MV-4-11 (cell line): ENCODE measurements around the gene SLC35E1.
"Not testable (repeated sequence)": the region's sequence is repeated elsewhere in the genome, so short reads cannot be mapped to it uniquely, and the experiment has no call there.

Source experiments
- DNase-seq: peaks from one replicate; lab custom pipeline; 2025; lab: John Stamatoyannopoulos, UW

The SLC35E1 gene

DNA sequence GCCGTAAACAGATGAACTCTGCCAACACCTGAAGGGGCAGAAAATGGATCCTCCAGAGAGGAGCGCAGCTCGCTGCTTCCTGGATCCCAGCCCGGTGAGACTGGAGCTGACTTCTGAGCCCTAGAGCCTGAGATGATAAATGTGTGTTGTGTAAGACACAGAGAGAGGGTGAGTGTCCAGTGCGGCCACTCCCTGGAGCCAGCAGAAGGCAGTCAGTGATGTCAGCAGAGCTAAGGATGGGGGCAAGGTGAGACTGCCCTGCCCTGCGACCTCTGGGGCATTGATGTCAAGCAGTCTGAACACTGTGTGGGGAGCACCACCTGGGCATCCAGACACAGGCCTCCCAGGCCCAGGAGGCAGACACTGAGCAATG lies 9.7 kb upstream of the SLC35E1 start:
- DNase-seq = no peak

- no peak for DNase-seq
Measured at GRCh38 chr19:16581145-16581970, 9.1 kb upstream of the SLC35E1 start.

DNA sequence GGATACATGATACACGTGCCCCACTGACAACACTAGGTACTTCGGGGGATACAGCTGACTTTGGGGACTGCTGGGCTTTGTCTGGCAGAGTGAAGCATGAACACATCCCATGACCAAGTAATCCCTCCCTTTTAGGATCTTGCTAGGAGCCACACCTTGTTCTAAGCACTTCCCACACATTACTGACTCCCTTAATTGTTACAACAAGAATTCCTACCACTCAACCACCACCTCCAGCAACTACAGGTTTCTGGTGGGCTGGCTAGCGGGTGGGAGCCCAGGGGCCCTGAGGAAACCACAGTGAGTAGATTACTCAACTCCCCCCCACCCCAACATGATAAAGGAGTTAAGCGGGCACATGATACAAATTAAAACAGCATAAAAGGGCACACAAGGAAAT lies 7.2 kb upstream of the SLC35E1 start:
- no peak for DNase-seq

- no peak for DNase-seq
Measured at GRCh38 chr19:16577531-16577985, 5.3 kb upstream of the SLC35E1 start.

- no peak for DNase-seq
Measured at GRCh38 chr19:16576690-16577530, 4.7 kb upstream of the SLC35E1 start.

DNA sequence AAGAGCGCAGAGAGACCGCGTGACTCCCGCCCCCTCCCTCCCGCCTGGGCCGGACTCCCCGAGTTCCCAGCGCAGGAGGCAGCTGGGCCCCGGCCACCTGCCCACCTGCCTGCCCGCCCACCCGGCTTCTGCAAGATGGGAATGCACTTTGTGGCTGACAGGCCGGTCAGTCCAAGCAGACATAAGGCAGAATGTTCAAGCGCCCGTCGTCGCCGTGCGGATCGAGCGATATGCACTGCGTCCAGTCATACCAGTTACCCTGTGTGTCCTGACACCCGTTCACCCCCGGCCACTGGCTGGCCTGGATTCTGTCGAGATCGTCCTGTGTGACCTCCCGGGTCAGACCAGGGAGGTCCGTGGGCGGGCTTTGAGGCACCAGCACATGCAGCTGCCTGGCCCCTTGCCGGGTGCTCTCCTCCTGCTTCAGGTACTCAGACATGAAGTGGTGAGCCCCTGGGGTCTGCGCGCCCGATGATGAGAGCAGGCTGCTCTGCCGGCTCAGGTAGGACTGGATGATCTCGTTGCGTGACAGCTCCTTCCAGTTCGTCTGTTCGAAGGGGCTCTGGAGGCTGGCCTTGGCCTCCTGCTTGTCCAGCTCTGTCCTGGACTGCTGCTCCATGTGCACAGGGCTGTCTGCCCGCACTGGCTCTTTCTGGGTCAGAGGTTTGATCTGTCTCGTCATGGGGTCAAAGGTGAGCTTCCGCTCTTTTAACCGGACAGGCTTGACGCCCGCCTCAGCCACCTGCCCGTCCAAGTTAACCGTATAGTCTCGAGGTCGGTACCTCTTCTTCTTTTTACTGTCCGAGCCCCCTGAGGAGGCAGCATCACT lies 3.9 kb upstream of the SLC35E1 start:
- no peak for DNase-seq

DNA sequence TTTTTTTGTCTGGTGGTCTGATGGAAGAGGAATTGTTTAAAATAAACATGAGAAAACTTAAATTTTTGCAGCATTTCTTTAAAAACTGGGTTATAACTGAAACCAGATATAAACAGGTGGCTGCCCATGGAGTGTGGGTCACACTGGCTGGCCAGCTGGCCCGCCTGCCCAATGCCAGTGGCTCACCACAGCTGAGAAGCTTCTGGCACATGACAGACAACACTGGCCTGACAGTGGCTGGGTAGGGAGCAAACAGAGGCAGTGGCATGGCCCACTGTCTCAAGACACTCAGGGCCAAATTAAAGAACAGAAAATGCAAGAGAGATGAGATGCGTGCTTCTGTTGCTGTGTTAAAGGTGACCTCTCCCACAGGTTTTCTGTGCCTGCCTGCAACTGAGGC lies 3.1 kb upstream of the SLC35E1 start:
- no peak for DNase-seq

DNA sequence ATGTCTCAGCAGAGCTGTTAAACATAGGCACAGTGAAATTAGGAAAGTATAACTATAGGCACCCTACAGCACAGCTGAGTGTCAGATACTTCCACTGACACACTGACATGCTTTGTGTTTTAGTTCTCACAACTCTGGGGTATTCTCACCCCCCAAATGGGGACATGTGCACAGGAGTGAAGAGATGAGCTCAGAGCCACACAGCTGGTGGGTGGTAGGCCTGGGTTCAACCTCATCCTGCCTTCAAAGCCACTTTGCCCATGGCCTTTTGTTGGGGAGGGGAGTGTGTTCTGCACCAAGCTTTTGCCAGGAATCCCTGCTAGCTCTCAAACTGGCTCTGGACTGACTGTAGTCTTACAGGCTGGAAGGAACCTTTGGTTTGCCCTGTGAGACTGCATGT lies 1.7 kb upstream of the SLC35E1 start:
- no peak for DNase-seq

GRCh38 chr19:16573296-16573695 lies 1.1 kb upstream of the SLC35E1 start:
- DNase-seq = no peak

GRCh38 chr19:16571822-16572331 lies 338 bp downstream of the SLC35E1 start:
- no peak for DNase-seq

GRCh38 chr19:16571283-16571682 lies 932 bp downstream of the SLC35E1 start:
- DNase-seq = peak; percentile 73

DNA sequence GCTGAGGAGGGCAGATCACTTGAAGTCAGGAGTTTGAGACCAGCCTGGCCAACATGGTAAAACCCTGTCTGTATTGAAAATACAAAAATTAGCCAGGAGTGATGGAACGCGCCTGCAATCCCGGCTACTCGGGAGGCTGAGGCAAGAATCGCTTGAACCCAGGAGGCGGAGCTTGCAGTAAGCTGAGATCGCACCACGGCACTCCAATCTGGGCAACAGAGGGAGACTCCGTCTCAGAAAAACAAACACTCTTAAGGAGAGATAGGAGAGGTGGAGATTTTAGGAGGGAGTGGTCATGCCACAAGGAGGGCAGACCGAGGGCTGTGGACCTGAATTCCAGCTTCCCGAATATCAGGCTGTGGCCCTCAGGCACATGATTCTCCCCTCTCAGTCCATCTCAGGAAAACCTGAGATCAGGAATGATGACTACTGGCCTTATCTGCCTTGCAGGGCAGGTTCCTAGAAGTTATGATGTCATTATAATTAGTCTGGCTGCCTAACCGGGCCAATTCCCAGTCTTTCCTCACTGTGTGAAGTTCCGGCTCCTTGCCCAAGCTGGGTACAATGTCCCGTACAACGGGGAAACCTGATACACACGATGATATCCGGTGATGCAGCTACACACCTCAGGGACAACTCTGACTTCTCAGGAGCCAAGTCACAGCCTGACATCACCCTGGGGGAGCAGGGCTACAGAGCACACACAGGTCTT lies 2.5 kb downstream of the SLC35E1 start:
- no peak for DNase-seq

DNA sequence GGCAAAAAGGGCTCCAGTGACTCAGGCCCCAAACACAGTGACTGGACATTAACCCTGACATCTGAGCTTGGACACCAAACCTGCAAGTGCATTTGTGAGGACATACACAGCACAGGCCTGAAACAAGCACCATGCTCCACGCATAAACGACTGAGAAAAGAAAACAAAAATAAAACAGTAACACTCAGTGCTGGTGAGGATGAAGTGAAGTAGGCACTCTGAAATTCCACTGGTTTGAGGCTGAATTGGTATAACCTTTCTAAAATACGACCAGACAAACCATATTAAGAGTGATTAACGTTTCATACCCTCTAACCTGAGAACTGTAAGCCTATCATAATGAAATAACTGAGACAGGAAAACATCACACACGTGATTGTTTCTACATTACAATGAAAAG lies 5.5 kb downstream of the SLC35E1 start:
- no peak for DNase-seq

GRCh38 chr19:16566161-16566560 lies 6.1 kb downstream of the SLC35E1 start:
- no peak for DNase-seq

- DNase-seq = no peak
Measured at GRCh38 chr19:16564842-16565241, 7.4 kb downstream of the SLC35E1 start.

- no peak for DNase-seq
Measured at GRCh38 chr19:16562608-16563025, 9.6 kb downstream of the SLC35E1 start.

DNA sequence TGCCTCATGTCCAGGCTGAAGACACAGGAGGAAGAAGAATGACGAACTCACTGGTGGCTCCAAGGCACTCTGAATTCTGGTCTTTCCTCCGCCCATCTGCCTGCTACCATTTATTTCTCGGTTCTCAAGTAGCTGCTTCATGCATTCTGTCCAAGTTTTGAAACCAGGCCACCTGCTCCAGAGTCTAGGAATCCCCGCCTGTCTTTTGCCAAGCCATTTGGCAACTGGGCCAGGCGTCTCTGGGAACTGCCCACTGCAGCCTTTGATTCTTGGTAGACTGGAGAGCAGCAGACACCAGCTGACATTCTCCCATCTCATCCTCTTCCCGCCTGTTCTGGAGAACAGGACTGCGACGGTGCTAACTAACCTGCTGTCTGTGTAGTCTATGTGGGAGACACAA lies 10.8 kb downstream of the SLC35E1 start:
- no peak for DNase-seq

DNA sequence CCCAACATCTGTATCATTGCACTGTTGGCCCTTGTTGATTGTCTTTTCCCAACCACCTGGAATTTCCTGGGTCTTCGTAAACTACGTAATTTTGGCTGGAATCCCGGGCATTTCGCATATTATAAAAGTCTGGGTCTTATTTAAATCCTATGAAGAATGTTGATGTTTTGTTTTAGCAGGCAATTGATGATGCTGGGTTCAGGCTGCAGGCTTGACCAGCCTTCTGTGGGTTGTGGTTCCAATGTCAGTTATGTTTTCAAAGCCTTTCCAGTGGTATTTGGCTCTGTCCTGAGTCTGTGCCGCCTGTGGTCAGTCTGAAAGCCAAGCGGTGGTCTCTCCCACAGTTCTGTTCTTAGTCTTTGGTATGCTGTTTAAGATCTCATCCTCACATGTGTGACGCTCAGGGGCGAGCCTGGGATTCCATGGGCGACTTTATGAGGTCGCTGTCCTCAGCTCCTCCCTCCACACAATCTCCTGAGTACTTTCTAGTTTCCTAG lies 12.4 kb downstream of the SLC35E1 start:
- no peak for DNase-seq

GRCh38 chr19:16554776-16555175 lies 17.4 kb downstream of the SLC35E1 start:
- no peak for DNase-seq

DNA sequence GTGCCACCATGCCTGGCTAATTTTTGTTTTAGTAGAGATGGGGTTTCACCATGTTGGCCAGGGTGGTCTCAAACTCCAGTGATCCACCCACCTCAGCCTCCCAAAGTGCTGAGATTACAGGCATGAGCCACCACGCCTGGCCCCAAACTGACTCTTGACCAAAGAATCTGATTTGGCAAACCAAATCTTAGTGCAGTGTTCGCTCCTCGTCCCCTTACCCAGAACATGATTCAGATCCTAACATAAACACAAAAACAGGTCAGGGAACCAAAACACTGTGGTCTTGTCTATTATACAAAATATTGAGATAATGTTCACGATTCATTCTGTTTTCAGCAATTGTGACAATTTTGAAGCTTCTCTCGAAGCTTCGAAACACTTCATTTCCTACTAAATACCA lies 20.3 kb downstream of the SLC35E1 start:
- not testable (repeated sequence) for DNase-seq

DNA sequence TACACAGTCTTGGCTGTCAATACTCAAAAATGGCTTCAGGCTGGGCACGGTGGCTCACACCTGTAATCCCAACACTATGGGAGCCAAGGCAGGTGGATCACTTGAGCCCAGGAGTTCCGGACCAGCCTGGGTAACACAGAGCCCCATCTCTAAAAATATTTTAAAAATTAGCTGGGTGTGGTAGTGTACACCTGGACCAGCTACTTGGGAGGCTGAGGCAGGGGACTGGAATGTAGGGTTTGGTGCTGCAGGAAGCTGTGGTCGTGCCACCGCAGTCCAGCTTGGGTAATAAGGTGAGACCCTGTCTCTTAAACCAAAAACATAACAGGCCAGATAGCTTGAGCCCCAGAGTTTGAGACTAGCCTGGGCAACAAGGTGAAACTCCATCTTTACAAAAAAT lies 23.3 kb downstream of the SLC35E1 start:
- no peak for DNase-seq
